AG04450 (cell line): ENCODE data around the gene SPTBN4. TPM values are rescaled to one million over a fixed set of nuclear protein-coding genes. Genes with fewer than 3 reads are reported as not detected.

Source experiments
- CTCF ChIA-PET: fragments of 300-600, 350-600 bp; formaldehyde crosslinking; extraction: SDS; loops from one replicate; lab custom pipeline; 2022; ENCODE audit warnings: antibody characterized with exemption, inconsistent platforms; lab: Charles Lee
- POLR2A ChIA-PET: fragments of 350-600 bp; formaldehyde crosslinking; extraction: SDS; loops from one replicate; lab custom pipeline; 2021; ENCODE audit warnings: antibody characterized with exemption, inconsistent platforms; lab: Yijun Ruan, JAX
- DNase-seq: peaks from one replicate; pipeline ENCODE4 v3.0.0-alpha.2; 2011; ENCODE audit warnings: low read depth, low spot score
- H3K27ac ChIP-seq: one replicate; pipeline ENCODE4 v1.5.1; 2012; ENCODE audit warnings: low read depth, low read length, control low read depth
- H3K27me3 ChIP-seq: one replicate; pipeline ENCODE4 v1.6.0; 2012; ENCODE audit warnings: low read length; ENCODE audit not compliant: control insufficient read depth, insufficient read depth
- H3K4me3 ChIP-seq: 2 replicates; pipeline ENCODE4 v1.5.1; 2011; ENCODE audit warnings: mild to moderate bottlenecking, low read depth, low read length, control low read depth
- H3K9me3 ChIP-seq: 2 replicates; pipeline ENCODE4 v1.5.1; 2012; ENCODE audit warnings: low read length; ENCODE audit not compliant: control insufficient read depth, insufficient read depth
- polyA plus RNA-seq: library from polyadenylated mRNA; depleted of rRNA; stranded (reverse); fragments of >200 nt; gene quantifications from 2 replicates; pipeline ENCODE4 v1.2.3, GENCODE V29; 2011
- TF ChIP-seq, protein P1 (sequence below): IDR thresholded peaks from 2 replicates; pipeline ENCODE4 v1.5.1; 2011; ENCODE audit warnings: low read depth, low read length, control low read depth, inconsistent platforms

SPTBN4 gene
- polyA plus RNA-seq, 1 experiment, result 1.3 TPM

DNA sequence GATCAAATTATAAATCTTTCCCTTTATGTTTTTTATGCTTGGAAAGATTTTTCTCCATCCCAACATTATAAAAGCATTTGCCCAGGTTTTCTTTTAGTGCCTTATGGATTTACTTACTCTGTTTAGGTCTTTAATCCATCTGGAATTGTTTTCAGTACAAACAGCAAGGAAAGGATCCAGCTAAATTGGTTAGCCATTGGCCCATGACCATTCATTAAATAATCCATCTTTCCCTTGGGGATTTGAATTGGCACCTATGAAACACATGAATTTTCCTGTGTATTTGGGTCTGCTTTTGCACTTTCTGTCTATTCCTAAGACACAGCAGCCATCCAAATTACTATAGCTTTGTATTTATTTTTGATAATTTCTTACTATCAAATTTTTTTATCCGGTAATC lies 81.0 kb downstream of the SPTBN4 start:
- TF ChIP-seq, protein P1, sequence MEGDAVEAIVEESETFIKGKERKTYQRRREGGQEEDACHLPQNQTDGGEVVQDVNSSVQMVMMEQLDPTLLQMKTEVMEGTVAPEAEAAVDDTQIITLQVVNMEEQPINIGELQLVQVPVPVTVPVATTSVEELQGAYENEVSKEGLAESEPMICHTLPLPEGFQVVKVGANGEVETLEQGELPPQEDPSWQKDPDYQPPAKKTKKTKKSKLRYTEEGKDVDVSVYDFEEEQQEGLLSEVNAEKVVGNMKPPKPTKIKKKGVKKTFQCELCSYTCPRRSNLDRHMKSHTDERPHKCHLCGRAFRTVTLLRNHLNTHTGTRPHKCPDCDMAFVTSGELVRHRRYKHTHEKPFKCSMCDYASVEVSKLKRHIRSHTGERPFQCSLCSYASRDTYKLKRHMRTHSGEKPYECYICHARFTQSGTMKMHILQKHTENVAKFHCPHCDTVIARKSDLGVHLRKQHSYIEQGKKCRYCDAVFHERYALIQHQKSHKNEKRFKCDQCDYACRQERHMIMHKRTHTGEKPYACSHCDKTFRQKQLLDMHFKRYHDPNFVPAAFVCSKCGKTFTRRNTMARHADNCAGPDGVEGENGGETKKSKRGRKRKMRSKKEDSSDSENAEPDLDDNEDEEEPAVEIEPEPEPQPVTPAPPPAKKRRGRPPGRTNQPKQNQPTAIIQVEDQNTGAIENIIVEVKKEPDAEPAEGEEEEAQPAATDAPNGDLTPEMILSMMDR, result no peak
- Histone ChIP-seq H3K27me3 (peaks cover 12% of the 10 kb centered on the region), H3K4me3 (no peak overlapping the region), H3K9me3 (no peaks in the 10 kb centered on the region; the same call in 1 of the 2 replicates), H3K27ac (no peak overlapping the region)
- POLR2A ChIA-PET, result no interaction called here
- CTCF ChIA-PET, result interaction anchor here (0.6 to 1.8 kb wide), 4 partner anchors 19 to 87 kb away, joined by 3 to 11 read pairs (median 6); no protein-coding TSS in a partner anchor
- DNase-seq, result no peak

DNA sequence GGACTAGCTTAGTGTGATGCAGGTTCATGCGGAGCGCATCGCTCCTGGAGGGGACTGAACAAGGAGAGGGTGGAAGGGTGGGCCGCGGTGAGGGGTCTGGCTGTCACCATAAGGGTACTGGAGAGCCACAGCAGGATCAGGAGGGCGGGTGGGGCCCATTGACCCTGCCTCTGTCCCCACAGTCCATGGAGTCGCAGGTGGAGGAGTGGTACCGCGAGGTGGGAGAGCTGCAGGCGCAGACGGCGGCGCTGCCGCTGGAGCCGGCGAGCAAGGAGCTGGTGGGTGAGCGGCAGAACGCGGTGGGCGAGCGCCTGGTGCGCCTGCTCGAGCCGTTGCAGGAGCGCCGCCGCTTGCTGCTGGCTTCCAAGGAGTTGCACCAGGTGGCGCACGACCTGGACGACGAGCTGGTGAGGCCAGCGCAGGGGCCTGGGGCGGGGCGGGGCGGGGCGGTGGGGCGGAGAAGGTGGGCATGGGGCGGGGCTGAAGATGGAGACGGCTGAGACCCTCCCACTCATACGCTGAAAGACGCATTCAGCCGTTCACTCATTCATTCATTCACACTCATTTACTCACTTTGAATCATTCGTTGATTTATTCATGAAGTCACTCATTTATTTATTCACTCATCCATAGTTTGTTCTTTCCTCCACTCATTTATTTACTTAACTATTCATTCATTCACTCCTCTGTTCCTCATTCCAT lies 82.4 kb downstream of the SPTBN4 start:
- Histone ChIP-seq H3K27me3 (peaks cover 24% of the 10 kb centered on the region), H3K4me3 (no peak overlapping the region), H3K9me3 (no peaks in the 10 kb centered on the region; the same call in 1 of the 2 replicates), H3K27ac (no peak overlapping the region)
- DNase-seq, result peak; percentile 6
- ChIA-PET CTCF (interaction anchor here (0.6 to 1.8 kb wide), 11 partner anchors 8 to 226 kb away, joined by 3 to 11 read pairs (median 4); no protein-coding TSS in a partner anchor), POLR2A (interaction anchor here (0.7 kb wide), 2 partner anchors 22 to 49 kb away, joined by 3 read pairs; no protein-coding TSS in a partner anchor)
- TF ChIP-seq, protein P1, result peak; percentile 43

DNA sequence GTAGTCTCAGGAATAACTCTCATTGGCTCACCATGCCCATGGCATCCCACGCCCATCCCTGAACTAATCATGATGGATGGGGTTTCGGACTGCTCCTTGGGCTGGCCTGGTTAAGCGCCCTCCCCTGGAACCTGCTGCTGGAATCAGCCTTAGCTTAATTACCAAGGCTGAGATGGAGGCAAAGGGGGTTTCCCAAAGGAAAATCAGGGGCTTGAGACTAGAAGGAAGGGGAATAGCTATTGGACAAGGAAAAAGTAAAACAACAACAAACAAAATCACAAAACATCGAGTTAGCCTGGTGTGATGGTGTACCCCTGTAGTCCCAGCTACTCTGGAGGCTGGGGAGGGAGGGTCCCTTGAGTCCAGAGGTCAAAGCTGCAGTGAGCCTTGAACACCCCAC lies 84.2 kb downstream of the SPTBN4 start:
- ChIA-PET POLR2A (no interaction called here), CTCF (interaction anchor here (1.0 to 1.5 kb wide), 2 partner anchors 9 to 245 kb away, joined by 3 to 7 read pairs; no protein-coding TSS in a partner anchor)
- H3K27ac ChIP-seq, result no peak overlapping the region
- no peak for DNase-seq
- TF ChIP-seq, protein P1, result no peak
- peaks cover 37% of the 10 kb centered on the region for H3K27me3 ChIP-seq
- no peak overlapping the region for H3K4me3 ChIP-seq
- H3K9me3 ChIP-seq, result no peaks in the 10 kb centered on the region; the same call in none of the 2 replicates

DNA sequence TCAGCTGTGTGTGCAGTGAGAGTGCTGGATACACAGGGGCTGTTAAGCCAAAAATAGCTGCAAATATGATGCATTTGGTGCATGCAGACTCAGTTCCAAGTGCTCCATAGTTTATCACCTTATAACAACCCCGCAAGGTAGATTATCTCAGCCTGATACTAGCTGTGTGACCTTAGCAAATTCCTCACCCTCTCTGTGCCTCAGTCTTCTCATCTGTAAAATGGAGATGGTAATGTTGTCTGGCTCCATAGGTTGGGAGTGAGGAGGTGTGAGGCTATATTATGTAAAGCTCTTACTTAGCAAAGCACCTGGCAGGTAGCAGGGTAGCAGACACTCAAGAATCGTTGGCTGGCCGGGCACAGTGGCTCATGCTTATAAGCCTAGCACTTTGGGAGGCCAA lies 86.0 kb downstream of the SPTBN4 start:
- Histone ChIP-seq H3K27me3 (peaks cover 51% of the 10 kb centered on the region), H3K4me3 (no peak overlapping the region), H3K9me3 (no peaks in the 10 kb centered on the region; the same call in 1 of the 2 replicates), H3K27ac (no peak overlapping the region)
- ChIA-PET POLR2A (no interaction called here), CTCF (interaction anchor here (1.4 kb wide), 1 partner anchor 11 kb away, joined by 12 read pairs; no protein-coding TSS in a partner anchor)
- TF ChIP-seq, protein P1, result no peak
- no peak for DNase-seq
